Fibroblast of the conjunctiva (primary cell): Measurements from ENCODE around the gene TBL3.
"Not testable (repeated sequence)": the region's sequence is repeated elsewhere in the genome, so short reads cannot be mapped to it uniquely, and the experiment has no call there.

Experiments
- DNase-seq: peaks from one replicate; pipeline ENCODE4 v3.0.0-alpha.2; 2010; ENCODE audit warnings: low read depth

Gene TBL3

DNA sequence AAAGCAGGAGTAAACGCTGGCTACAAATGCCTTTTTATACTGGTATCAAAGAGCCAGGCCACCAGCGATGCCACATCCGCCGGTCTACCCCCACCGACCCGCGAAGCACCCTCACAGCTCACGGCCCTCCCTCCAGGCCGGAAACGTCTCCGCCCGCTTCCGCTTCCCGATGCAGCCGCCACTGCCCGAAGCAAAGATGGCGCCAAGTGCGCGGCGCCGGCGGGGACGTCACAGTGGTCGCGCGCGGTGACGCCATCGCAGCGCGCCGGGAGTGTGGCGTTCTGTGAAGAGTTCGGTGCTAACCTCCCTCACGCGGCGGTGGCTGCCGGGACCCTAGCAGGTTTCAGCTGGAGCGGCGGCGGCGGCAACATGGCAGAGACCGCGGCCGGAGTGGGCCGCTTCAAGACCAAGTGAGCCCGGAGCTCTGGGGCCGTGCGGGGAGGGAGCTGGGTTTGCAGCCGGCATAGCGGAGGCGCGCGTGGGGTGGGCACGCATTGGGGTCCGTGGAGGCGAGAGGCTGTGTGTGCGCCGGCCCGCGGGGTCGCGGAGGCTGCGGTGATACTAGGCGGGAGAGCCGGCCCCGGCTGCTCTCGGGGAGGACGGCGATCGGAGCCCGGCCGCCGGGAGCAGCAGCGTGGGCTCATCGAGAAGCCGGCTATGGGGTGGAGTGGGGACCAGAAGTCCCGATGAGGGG lies at the start of gene TBL3:
Gene TBL3 (plus strand): TSS at position 258 of the 694 bp plus-strand sequence. CDS start 112 bp downstream, at position 370.
- peak; percentile 79 for DNase-seq

DNA sequence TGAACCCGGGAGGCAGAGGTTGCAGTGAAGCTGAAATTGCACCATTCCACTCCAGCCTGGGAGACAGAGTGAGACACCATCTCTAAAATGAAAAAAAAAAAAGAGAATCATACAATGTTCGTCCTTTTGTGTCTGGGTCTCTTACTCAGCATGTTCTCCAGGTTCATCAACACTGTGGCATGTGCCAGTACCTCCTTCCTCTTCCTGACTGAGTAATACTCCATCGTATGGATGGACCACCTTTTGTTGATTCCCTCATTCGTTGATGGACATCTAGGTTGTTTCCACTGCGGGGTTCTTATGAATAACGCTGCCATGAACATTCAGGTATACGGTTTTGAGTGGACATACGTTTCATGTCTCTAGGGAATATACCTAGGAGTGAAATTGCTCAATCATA lies 49.5 kb upstream of the TBL3 start:
- no peak for DNase-seq

DNA sequence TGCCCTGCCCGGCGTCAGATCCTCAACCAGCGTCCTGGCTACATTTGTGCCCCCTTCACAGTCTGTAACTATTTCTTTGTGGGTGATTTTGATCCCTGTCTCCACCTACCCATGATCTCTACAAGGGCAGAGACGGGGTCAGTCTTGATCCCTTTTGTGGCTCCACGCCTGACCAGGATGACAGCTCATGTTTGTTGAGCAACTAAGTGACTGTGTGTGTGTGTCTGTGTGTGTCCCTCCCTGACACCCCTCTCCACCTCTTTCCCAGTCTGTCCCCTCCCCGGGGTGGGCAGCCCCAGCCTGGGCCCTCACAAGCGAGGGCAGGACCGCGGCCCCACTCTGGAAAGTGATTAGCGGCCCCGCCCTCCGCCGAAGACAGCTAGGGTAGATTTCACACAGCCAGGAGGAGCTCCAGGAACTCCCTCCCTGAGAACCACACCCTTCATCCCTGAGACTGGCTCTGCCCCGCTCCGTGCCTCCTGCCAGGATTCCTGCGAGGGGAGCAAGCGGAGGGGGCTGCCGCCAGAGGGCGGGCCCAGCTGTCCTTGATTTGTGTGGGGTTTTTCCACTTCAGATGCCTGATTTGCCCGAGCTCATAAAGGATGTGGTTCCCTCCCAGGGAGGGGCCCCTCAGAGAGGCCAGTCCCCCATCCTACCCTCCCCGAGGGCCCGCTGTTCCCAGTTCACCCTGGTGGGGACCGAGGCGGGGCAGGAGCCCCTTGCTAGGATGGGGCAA lies 48.4 kb upstream of the TBL3 start:
- peak; percentile 30 for DNase-seq

DNA sequence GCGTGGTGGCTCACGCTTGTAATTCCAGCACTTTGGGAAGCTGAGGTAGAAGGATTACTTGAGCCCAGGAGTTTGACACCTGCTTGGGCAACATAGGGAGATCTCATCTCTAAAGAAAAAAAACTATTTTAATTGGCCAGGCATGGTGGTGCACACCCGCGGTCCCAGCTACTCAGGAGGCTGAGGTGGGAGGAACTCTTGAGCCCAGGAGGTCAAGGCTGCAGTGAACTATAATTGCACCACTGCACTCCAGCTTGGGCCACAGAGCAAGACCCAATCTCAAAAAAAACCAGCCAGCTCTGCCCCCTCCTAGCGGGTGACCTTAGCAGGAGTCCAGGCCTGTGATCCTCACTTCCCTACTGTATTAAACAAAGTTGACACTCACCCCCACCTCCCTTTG lies 47.8 kb upstream of the TBL3 start:
- DNase-seq = no peak

GRCh38 chr16:1926271-1926670 lies 45.6 kb upstream of the TBL3 start:
- no peak for DNase-seq

DNA sequence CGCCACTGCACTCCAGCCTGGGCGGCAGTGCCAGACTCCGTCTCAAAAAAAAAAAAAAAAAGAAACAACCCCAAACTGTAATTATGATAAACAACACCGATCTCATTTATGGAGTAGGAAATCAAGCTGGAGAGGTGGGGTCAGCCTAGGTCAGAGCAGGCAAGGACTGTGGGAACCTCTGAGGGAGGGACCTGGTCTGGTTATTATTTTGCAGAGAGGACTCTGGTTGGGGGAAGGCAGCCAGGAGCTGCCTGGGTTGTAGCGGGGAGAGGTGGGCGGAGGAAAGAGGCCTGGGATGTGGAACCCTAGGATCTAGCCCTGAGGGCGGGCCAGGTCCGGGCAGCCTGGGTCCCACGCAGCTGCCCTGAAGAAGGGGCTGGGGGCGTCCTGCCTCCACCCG lies 42.7 kb upstream of the TBL3 start:
- no peak for DNase-seq

GRCh38 chr16:1929578-1930337 lies 42.1 kb upstream of the TBL3 start:
- DNase-seq = peak; percentile 60

DNA sequence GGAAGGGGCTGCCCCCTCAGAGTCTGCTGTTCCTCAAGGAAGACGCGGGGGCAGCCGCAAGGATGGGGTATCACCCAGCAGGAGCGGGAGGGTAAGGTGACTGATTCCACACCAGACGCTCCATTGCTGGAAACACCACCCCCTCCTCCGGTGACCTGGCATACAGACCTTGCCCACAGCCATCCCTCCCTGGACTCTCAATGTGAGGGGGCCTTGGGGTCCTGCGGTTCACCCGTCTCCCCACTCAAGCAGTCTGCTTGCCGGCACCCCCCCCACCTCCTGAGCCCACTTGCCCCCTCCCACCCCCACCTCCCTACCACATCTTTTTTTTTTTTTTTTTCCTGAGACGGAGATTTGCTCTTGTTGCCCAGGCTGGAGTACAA lies 41.5 kb upstream of the TBL3 start:
- DNase-seq = no peak

- no peak for DNase-seq
These were observed 39.5 kb upstream of the TBL3 start for GRCh38 chr16:1932050-1933028.

DNA sequence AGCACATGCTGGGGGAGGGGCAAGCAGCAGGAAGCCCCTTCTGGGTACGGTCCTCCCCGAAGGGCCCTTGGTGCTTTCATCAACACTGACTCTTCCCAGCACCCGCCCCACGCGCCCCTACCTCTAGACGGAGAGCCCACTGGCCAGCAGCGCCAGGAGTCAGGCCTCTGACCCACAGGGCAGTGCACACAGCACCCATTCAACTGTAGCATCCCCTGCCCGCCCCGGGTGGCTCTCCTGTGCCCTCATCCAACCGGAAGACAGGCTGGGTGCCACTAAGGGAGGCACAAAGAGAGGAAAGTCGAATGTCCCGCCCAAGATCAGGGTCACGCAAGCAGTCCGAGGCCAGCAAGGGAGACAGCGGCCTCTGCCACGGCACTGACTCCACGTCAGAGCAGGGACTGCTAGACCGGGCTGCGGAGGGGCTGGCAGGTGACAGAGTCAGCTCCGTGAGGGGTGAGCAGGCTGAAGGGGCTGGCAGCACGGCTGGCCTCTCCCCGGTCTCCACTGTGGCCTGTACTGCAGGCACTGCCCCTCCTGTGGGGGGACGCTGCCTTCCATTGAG lies 38.7 kb upstream of the TBL3 start:
- DNase-seq = no peak

DNA sequence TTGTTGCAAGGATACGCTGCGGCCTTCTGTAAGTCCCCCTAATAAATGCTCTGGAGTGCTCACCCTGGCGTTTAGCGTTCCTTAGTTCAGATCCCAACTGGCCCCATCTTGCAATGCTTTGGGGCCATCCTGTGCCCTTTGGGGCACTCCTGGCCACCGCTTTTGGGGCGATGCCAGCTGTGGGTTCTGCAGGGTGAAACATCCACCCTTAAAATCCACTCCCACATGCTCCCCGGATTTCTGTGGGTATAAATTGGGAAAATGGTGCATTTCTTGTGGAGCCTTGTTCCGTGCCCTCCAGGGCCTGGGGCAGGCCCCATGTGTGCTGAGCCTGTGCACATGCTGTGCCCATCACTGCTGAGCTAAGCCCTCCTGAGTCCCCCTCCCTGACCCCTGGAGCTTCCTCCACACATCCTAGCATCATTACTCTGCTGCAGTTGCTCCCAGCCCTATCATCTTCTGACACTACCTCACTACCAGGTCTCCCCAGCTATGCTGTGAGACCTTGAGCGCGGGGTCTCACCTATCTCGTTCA lies 34.8 kb upstream of the TBL3 start:
- DNase-seq = no peak

GRCh38 chr16:1938316-1938715 lies 33.5 kb upstream of the TBL3 start:
- no peak for DNase-seq

DNA sequence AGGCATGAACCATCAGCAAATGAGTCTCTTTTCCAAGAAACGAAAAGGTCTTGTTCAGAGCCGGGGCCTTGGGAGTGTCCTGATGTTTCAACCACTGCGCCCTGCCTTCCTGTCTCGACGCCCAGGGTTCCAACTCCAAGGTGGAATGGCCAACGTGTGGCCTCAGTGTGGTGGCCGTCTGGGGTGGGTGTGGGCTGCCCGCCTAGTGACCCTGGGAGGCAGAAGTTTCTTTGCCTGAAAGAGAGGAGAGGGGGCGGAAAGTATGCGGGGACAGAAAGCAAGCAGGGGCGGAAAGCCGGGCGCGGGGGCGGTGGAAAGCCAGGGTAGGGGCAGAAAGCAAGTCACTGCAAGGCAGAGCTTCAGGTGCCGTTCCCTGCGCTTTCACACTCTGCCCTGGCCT lies 32.9 kb upstream of the TBL3 start:
- no peak for DNase-seq

- not testable (repeated sequence) for DNase-seq
These were observed 32.0 kb upstream of the TBL3 start for GRCh38 chr16:1939833-1940232.

- no peak for DNase-seq
These were observed 31.3 kb upstream of the TBL3 start for GRCh38 chr16:1940273-1941161.

GRCh38 chr16:1941162-1942046 lies 30.4 kb upstream of the TBL3 start:
- no peak for DNase-seq

DNA sequence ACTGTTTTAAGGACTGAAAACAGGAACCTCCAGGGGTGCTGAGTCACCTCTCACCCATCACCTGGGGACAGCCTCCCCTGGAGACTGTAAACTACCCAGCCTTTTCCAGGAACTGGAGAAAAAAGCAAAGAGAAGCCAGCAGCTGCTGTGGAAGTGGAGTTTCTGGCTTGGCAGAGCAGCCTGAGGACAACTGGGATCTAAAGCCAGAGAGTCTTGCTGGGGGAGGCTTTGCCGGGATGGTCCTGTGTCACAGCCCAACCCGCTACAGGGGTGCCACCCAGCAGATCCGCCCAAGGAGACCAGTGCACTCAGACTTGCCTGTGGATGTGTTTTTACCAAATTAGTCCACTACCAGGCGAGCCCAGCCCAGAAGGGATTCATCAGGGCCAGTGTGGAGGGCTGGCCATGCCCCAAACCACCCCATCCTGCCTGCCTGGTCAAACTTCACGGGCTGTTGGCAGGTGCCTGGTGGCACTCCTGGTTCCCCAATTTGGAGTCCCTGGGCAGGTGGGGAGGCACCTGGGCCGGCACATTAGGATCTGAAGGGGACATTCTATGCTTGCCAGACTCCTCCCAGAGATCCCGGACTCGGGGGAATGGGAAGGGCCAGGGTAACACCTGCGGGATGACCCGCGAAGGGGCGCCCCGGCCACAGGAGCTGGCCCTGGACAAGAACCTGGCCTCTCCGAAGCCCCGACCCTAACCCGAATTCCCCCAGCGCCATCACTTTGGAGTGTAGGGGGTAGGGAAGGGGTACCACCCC lies 29.6 kb upstream of the TBL3 start:
- no peak for DNase-seq
